Coronary artery (tissue), 2 donors: ENCODE results near the gene ARHGEF11.

Experiments used
- DNase-seq: peaks from one replicate; pipeline ENCODE4 v3.0.0-alpha.2; 2017; ENCODE audit warnings: low spot score
- H3K27ac ChIP-seq, 2 donors: fragments of 200-600 bp; sonication (generic); one replicate each; pipeline ENCODE4 v1.5.1; 2016 to 2019
- H3K4me3 ChIP-seq: fragments of 200-600 bp; sonication (generic); 2 replicates; pipeline ENCODE4 v1.5.1; 2016; ENCODE audit warnings: mild to moderate bottlenecking, moderate library complexity
- CTCF ChIP-seq: fragments of 200-600 bp; sonication (generic); IDR thresholded peaks from one replicate; pipeline ENCODE4 v1.5.1; 2019; ENCODE audit warnings: antibody characterized with exemption

Gene ARHGEF11

GRCh38 chr1:156942576-156942975 lies 103.0 kb downstream of the ARHGEF11 start:
- no peak overlapping the region for H3K27ac ChIP-seq
- TF ChIP-seq CTCF = no peak
- no peak for DNase-seq
- H3K4me3 ChIP-seq = no peak overlapping the region

- no peak overlapping the region for H3K27ac ChIP-seq
- no peak for DNase-seq
- no peak for TF ChIP-seq CTCF
- H3K4me3 ChIP-seq = no peak overlapping the region
Measured at GRCh38 chr1:156942176-156942575, 103.4 kb downstream of the ARHGEF11 start.

- no peak for DNase-seq
- Histone ChIP-seq H3K4me3 (no peak overlapping the region), H3K27ac (no peak overlapping the region)
- TF ChIP-seq CTCF = no peak
Measured at GRCh38 chr1:156941675-156942074, 103.9 kb downstream of the ARHGEF11 start.

GRCh38 chr1:156939786-156940334 lies 105.7 kb downstream of the ARHGEF11 start:
- DNase-seq = no peak
- no peak for TF ChIP-seq CTCF
- H3K4me3 ChIP-seq = no peak overlapping the region
- no peak overlapping the region for H3K27ac ChIP-seq

- TF ChIP-seq CTCF = no peak
- Histone ChIP-seq H3K4me3 (no peak overlapping the region), H3K27ac (no peak overlapping the region)
- no peak for DNase-seq
Measured at GRCh38 chr1:156938813-156939212, 106.7 kb downstream of the ARHGEF11 start.

GRCh38 chr1:156937883-156938282 lies 107.7 kb downstream of the ARHGEF11 start:
- TF ChIP-seq CTCF = no peak
- no peak overlapping the region for H3K4me3 ChIP-seq
- no peak for DNase-seq
- H3K27ac ChIP-seq = no peak overlapping the region

GRCh38 chr1:156936721-156937220 lies 108.8 kb downstream of the ARHGEF11 start:
- Histone ChIP-seq H3K4me3 (no peak overlapping the region), H3K27ac (no peak overlapping the region)
- no peak for TF ChIP-seq CTCF
- DNase-seq = no peak
